Central memory CD8-positive, alpha-beta T cell (primary cell): ENCODE results near the gene LILRA2.

Experiments
- ATAC-seq: fragments of 150-1000 bp; cut with Tn5 transposase; replicated peaks from 2 replicates; pipeline ENCODE4 v1.10.0; 2022; ENCODE audit warnings: mild to moderate bottlenecking, moderate FRiP score, moderate number of reproducible peaks; ENCODE audit not compliant: poor library complexity, severe bottlenecking; ENCODE audit errors: extremely low read depth
- DNase-seq, 2 donors: peaks; one replicate each; pipeline ENCODE4 v3.0.0; 2021; ENCODE audit warnings: low spot score in 2 of 2
- H3K27ac Mint-ChIP-seq: one replicate; pipeline ENCODE4 v1.8.0; 2022; ENCODE audit warnings: low read depth, mild to moderate bottlenecking, moderate library complexity, mixed read lengths
- H3K27me3 Mint-ChIP-seq: one replicate; pipeline ENCODE4 v1.8.0; 2022; ENCODE audit warnings: mixed read lengths
- H3K36me3 Mint-ChIP-seq: one replicate; pipeline ENCODE4 v1.8.0; 2022; ENCODE audit warnings: mild to moderate bottlenecking, moderate library complexity, mixed read lengths; ENCODE audit not compliant: insufficient read depth
- H3K4me1 Mint-ChIP-seq: one replicate; pipeline ENCODE4 v1.8.0; 2022; ENCODE audit warnings: mixed read lengths
- H3K4me3 Mint-ChIP-seq: one replicate; pipeline ENCODE4 v1.8.0; 2022; ENCODE audit warnings: mild to moderate bottlenecking, moderate library complexity, mixed read lengths
- H3K9me3 Mint-ChIP-seq: one replicate; pipeline ENCODE4 v1.8.0; 2022; ENCODE audit warnings: mixed read lengths

The LILRA2 gene

DNA sequence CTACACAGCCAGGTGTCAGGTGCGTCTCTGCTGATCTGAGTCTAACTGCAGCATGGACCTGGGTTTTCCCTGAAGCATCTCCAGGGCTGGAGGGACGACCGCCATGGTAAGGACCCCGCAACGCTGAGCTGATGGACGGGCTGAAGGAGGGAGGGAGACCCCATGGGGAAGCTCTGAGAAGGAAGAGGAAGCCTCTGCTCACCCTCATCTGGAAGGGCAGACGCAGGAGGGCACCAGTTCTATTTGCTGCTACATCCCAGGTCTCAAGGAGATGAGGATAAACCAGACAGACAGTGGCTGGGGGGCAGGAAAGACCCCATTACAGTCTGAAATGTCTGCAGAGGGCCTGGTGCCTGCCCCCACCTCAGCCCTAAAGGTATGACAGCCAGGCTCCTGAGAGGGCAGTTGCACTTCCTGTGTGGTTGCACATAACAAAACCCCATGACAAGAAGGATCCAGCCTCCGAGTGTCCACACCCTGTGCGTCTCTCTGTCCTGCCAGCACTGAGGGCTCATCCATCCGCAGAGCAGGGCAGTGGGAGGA is at the start of gene LILRA2:
Gene LILRA2, plus strand, starts transcription at position 461 of the 543 bp plus-strand sequence. CDS start 89 bp downstream, outside the sequence.
- Mint-ChIP-seq H3K27ac (no peak within 1 kb of the TSS), H3K4me3 (peak within 1 kb of the TSS; percentile 6)
- DNase-seq = no peak

DNA sequence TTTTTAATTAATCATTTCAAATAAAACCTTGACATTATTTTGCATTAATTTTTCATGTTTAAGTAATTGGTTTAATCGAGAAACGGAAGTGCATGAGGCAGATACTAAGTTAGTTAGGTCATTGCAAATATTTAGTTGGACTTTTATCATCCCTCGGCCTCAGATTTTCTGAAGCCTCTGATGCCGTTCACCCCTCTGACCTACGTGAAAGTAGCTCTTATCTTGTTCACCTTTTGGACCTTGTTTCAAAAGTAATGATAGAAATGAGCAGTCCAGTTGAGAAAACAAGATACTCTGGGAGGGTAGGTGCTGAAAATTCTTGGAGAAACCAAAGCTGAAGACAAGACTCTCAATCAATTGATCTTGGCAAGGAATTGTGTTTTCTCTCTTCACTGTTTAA is 48.0 kb upstream of the LILRA2 start:
- peaks cover 33% of the 10 kb centered on the region for H3K4me1 Mint-ChIP-seq
- no peak for ATAC-seq

More for the DNA sequence above, at the start of gene LILRA2:
- Mint-ChIP-seq H3K27me3 (peaks cover 46% of the 10 kb centered on the region), H3K4me1 (peaks cover 13% of the 10 kb centered on the region), H3K9me3 (no peaks in the 10 kb centered on the region), H3K36me3 (no peaks in the 10 kb centered on the region)
- no peak for ATAC-seq

DNA sequence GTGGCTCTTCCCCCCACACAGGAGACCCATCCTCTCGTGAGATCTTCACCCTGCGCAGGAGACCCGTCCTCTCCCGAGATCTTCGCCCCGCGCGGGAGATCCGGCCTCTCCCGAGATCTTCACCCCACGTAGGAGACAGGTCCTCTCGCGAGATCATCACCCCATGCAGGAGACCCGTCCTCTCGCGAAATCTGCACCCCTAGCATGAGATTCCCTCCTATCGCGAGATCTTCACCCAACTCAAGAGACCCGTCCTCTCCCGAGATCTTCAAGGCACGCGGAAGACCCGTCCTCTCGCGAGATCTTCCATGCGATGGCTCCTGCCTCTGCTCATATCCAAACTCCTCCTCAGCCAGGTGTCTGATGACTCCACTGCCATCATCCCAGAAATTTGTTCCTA is 46.6 kb upstream of the LILRA2 start:
- H3K4me1 Mint-ChIP-seq = peaks cover 24% of the 10 kb centered on the region
- ATAC-seq = no peak
- H3K36me3 Mint-ChIP-seq = no peaks in the 10 kb centered on the region
- no peaks in the 10 kb centered on the region for H3K9me3 Mint-ChIP-seq
- DNase-seq = no peak
- no peak overlapping the region for H3K27ac Mint-ChIP-seq
- peaks cover 43% of the 10 kb centered on the region for H3K27me3 Mint-ChIP-seq
- no peak overlapping the region for H3K4me3 Mint-ChIP-seq

More for the DNA sequence above, 48.0 kb upstream of the LILRA2 start:
- no peak for DNase-seq
- no peaks in the 10 kb centered on the region for H3K36me3 Mint-ChIP-seq
- H3K27me3 Mint-ChIP-seq = peaks cover 53% of the 10 kb centered on the region
- no peak overlapping the region for H3K4me3 Mint-ChIP-seq
- H3K9me3 Mint-ChIP-seq = no peaks in the 10 kb centered on the region
- H3K27ac Mint-ChIP-seq = no peak overlapping the region

DNA sequence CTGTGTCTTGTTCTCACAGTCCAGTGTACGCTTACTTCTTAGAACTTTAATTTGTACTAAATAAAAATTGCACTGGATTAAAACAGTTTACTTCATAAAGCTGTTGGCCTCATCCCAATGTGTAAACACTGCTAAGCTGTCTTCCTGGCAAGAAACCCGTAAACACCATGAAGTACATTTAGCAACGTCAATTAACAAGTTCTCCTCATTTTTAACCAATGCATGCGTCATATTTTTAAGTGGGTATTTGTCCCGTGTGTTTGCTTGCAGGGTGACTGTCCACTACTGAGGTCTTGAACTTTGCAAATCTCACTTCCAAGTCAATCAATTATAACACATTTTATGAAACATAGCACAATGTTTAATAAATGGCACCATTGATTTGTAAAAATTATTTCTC is 42.7 kb upstream of the LILRA2 start:
- ATAC-seq = no peak
- Mint-ChIP-seq H3K4me3 (no peak overlapping the region), H3K9me3 (no peaks in the 10 kb centered on the region), H3K27ac (no peak overlapping the region), H3K36me3 (peaks cover 1% of the 10 kb centered on the region), H3K27me3 (peaks cover 61% of the 10 kb centered on the region), H3K4me1 (peaks cover 28% of the 10 kb centered on the region)
- DNase-seq = no peak

DNA sequence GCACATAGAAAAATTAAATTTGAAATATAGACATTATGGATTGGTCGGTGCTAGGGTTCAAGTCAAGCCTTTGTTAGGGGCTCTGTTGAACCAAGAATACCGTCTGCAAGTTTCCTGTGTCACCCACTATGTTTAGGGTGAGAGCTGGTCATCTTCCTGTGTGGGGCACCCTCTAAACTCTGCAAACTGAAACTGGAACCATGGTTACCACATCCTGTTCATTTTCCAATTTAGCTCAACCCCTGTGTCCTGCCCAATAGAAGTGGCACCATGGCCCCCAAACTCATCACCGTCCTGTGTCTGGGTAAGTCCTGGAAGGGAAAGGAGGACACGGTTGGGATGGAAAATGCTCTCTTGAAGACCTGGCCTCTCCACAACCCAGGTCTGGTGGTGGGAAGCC is 41.1 kb upstream of the LILRA2 start:
- ATAC-seq (peak; percentile 97), DNase-seq (peak in 1 of 2 donors; percentile 21)
- Mint-ChIP-seq H3K36me3 (peaks cover 1% of the 10 kb centered on the region), H3K4me1 (peaks cover 28% of the 10 kb centered on the region), H3K27me3 (peaks cover 53% of the 10 kb centered on the region), H3K4me3 (peak overlapping the region; percentile 69), H3K27ac (no peak overlapping the region), H3K9me3 (no peaks in the 10 kb centered on the region)

DNA sequence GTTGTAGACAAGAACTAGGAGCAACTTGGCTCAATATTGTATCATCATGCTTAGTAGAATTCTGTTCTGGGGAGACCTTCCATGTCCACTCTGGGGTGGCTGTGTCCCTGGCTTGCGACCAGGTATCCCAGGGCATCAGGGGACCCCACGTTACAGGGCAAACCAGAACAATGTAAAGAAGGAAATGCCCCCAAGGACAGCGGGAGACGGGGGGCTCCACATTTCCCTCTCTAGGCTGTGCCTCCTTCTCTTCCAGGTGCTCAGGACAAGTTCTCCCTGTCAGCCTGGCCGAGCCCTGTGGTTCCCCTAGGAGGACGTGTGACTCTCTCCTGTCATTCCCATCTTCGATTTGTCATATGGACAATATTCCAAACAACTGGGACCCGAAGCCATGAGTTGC is 40.1 kb upstream of the LILRA2 start:
- peak overlapping the region; percentile 69 for H3K4me3 Mint-ChIP-seq
- peaks cover 44% of the 10 kb centered on the region for H3K27me3 Mint-ChIP-seq
- ATAC-seq = no peak
- H3K4me1 Mint-ChIP-seq = peaks cover 29% of the 10 kb centered on the region
- no peak for DNase-seq
- H3K36me3 Mint-ChIP-seq = peaks cover 3% of the 10 kb centered on the region
- H3K27ac Mint-ChIP-seq = no peak overlapping the region
- H3K9me3 Mint-ChIP-seq = peaks cover under 1% of the 10 kb centered on the region

DNA sequence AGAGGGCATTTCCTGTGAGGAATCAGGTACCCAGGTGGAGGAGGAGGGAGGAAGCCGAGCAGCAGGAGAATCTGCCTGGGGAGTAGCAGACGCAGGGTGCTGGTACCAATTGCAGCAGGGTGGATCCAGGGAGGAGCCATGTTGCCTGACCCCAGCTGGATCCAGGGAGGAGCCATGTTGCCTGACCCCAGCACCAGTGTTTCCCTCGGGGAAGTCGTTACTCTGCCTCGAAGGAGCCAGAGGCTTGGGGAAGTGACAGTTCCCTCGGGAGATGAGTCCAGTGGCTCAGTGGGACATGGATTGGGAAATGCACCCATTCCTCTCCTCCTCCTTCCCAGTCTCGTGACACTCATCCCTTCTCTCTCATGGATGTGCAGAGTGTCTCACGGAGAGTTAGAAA is 39.4 kb upstream of the LILRA2 start:
- DNase-seq (no peak), ATAC-seq (no peak)
- Mint-ChIP-seq H3K27me3 (peaks cover 37% of the 10 kb centered on the region), H3K4me1 (peaks cover 26% of the 10 kb centered on the region), H3K36me3 (peaks cover 3% of the 10 kb centered on the region), H3K9me3 (peaks cover 5% of the 10 kb centered on the region), H3K27ac (no peak overlapping the region), H3K4me3 (peak overlapping the region; percentile 69)

DNA sequence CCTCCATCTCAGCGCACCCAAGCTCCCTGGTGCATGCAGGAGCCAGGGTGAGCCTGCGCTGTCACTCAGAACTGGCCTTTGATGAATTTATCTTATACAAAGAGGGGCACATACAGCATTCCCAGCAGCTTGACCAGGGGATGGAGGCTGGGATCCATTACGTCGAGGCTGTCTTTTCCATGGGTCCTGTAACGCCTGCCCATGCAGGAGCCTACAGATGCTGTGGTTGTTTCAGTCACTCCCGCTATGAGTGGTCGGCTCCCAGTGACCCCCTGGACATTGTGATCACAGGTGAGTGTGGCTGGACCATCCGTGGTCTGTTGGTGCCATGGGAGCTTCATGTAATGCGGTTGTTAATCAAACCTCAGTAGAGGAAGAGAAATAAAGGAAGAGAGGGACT is 38.0 kb upstream of the LILRA2 start:
- ATAC-seq (no peak), DNase-seq (no peak)
- H3K9me3 Mint-ChIP-seq = peaks cover 5% of the 10 kb centered on the region
- H3K4me3 Mint-ChIP-seq = no peak overlapping the region
- no peak overlapping the region for H3K27ac Mint-ChIP-seq
- H3K4me1 Mint-ChIP-seq = peaks cover 24% of the 10 kb centered on the region
- peaks cover 3% of the 10 kb centered on the region for H3K36me3 Mint-ChIP-seq
- peaks cover 35% of the 10 kb centered on the region for H3K27me3 Mint-ChIP-seq

DNA sequence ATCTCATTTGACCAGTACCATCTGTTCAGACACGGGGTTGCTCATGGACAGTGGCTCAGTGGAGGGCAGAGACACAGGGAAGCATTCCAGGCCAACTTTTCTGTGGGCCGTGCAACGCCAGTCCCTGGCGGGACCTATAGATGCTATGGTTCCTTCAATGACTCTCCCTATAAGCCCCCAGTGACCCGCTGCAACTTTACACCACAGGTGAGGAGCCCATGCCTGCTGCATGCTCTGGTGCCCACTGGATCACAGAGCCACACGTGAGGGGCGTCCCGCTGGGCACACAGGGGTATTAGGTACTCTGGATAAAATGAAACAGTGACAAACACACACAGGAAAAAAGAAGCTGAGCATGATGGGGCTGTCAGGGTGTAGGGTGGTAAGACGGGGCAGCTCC is 36.6 kb upstream of the LILRA2 start:
- Mint-ChIP-seq H3K4me1 (peaks cover 21% of the 10 kb centered on the region), H3K36me3 (peaks cover 3% of the 10 kb centered on the region), H3K27ac (no peak overlapping the region), H3K27me3 (peaks cover 35% of the 10 kb centered on the region), H3K4me3 (no peak overlapping the region), H3K9me3 (peaks cover 5% of the 10 kb centered on the region)
- DNase-seq (no peak), ATAC-seq (no peak)

DNA sequence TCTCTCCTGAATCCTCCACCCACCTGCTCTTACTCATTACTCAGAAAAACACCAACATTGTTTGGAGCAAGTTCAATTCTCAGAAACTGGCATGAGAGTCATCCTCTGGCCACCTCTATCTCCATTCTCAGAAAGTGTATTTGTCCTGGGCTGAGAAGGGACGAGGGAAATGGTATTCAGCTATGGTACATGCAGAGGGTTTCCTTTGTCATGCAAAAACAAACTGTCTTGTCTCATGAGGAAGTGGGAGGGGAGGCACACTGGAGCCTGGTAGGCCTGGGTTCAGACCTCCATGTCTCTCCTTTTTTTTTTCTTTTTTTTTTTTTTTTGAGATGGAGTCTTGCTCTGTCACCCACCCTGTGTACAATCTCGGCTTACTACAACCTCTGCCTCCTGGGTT is 31.9 kb upstream of the LILRA2 start:
- H3K4me3 Mint-ChIP-seq = no peak overlapping the region
- no peaks in the 10 kb centered on the region for H3K27me3 Mint-ChIP-seq
- peaks cover 5% of the 10 kb centered on the region for H3K9me3 Mint-ChIP-seq
- peaks cover 3% of the 10 kb centered on the region for H3K36me3 Mint-ChIP-seq
- ATAC-seq (no peak), DNase-seq (no peak)
- peak overlapping the region; percentile 49 for H3K27ac Mint-ChIP-seq
- H3K4me1 Mint-ChIP-seq = peaks cover 11% of the 10 kb centered on the region

DNA sequence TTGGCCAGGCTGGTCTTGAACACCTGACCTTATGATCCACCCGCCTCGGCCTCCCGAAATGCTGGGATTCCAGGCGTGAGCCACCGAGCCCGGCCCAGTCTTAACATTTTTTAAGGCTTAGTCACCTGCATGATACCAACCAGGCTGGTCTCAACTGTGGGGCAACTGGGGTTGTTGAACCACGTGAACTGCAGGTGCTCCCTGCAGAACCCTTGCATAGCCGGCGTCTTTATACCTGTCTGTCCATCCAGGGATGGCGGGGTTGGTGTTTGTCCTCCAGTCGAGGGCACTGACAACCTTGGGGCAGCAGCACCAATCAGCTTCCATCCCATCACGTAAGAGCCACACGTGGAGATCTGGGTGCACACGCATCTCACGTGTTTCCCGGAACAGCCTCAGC is 24.8 kb upstream of the LILRA2 start:
- Mint-ChIP-seq H3K36me3 (peaks cover 3% of the 10 kb centered on the region), H3K4me1 (peaks cover 13% of the 10 kb centered on the region), H3K27me3 (peaks cover 14% of the 10 kb centered on the region), H3K4me3 (no peak overlapping the region), H3K27ac (no peak overlapping the region), H3K9me3 (peaks cover 6% of the 10 kb centered on the region)
- DNase-seq = no peak
- ATAC-seq = no peak

DNA sequence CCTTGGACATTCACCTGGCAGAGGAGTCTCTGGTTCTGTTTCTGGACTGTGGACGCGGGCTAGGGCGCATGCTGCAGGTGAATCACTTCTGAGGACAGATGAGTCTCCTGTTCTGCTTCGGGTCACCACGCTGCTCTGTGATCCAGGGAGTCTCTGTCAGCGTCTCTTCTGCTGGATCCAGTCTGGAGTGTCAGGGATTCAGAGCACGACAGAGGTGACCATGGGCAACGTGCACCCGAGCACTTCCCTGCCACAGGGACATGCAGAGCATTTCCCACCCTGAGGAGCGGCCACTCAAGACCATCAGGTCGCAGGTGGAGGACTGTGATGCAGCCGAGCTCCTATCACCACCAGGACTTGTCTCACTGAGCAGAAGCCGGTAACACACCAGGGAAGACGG is 24.4 kb upstream of the LILRA2 start:
- Mint-ChIP-seq H3K27me3 (peaks cover 14% of the 10 kb centered on the region), H3K9me3 (peaks cover 6% of the 10 kb centered on the region), H3K4me3 (no peak overlapping the region), H3K4me1 (peaks cover 13% of the 10 kb centered on the region), H3K27ac (no peak overlapping the region), H3K36me3 (peaks cover 3% of the 10 kb centered on the region)
- ATAC-seq (no peak), DNase-seq (no peak)

DNA sequence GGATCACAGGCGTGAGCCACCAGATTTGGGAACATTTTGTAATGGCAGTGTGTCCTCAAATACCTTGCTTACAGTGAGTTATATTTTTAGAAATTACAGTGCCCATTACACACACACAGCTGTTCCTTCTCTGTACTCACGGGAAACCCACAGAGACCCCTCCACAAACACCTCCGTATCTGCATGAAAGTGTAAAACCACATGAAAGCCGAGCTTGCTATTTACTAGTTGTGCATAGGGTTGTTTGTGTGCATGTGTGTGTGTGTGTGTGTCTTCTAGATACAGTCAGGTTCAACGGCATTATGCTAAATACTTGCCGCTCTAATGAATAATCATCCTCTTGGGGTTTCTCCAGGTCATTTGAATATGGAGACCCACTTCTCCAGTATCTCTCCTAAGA is 22.3 kb upstream of the LILRA2 start:
- H3K9me3 Mint-ChIP-seq = peaks cover 6% of the 10 kb centered on the region
- DNase-seq (peak in 1 of 2 donors; percentile 58), ATAC-seq (peak; percentile 98)
- peaks cover 3% of the 10 kb centered on the region for H3K36me3 Mint-ChIP-seq
- H3K27me3 Mint-ChIP-seq = peaks cover 14% of the 10 kb centered on the region
- peak overlapping the region; percentile 23 for H3K4me3 Mint-ChIP-seq
- H3K27ac Mint-ChIP-seq = no peak overlapping the region
- H3K4me1 Mint-ChIP-seq = peaks cover 13% of the 10 kb centered on the region
